Subcutaneous adipose tissue (tissue), 4 donors: ENCODE measurements around the gene PRDM11. TPM values are rescaled to one million over a fixed set of nuclear protein-coding genes. Genes with fewer than 3 reads are reported as not detected.

Source experiments
- CTCF ChIP-seq: fragments of 450-650 bp; IDR thresholded peaks from one replicate; pipeline ENCODE4 v1.5.1; 2016; ENCODE audit warnings: low read depth, mild to moderate bottlenecking, control low read depth, antibody characterized with exemption, moderate library complexity
- total RNA-seq, 4 donors: library from RNA; depleted of rRNA; stranded (reverse); fragments of >200 nt; gene quantifications; one replicate each; pipeline ENCODE4 v1.1.0, GENCODE V29; 2016

The PRDM11 gene
- total RNA-seq, 4 donors from 2014 or later, result 3.9 to 11.3 (median 6.4) TPM

GRCh38 chr11:45158891-45159605, 12.6 kb downstream of the PRDM11 start:
- TF ChIP-seq CTCF, result no peak

GRCh38 chr11:45159781-45160365, 13.4 kb downstream of the PRDM11 start:
- no peak for TF ChIP-seq CTCF

GRCh38 chr11:45161252-45162063, 15.0 kb downstream of the PRDM11 start:
- no peak for TF ChIP-seq CTCF

- no peak for TF ChIP-seq CTCF
Observed at GRCh38 chr11:45162064-45162375, 15.6 kb downstream of the PRDM11 start.

- no peak for TF ChIP-seq CTCF
Observed at GRCh38 chr11:45162916-45163879, 16.8 kb downstream of the PRDM11 start.

GRCh38 chr11:45163956-45164575, 17.6 kb downstream of the PRDM11 start:
- TF ChIP-seq CTCF, result no peak
